ENCODE results near the gene NDFIP2.

The NDFIP2 gene

DNA sequence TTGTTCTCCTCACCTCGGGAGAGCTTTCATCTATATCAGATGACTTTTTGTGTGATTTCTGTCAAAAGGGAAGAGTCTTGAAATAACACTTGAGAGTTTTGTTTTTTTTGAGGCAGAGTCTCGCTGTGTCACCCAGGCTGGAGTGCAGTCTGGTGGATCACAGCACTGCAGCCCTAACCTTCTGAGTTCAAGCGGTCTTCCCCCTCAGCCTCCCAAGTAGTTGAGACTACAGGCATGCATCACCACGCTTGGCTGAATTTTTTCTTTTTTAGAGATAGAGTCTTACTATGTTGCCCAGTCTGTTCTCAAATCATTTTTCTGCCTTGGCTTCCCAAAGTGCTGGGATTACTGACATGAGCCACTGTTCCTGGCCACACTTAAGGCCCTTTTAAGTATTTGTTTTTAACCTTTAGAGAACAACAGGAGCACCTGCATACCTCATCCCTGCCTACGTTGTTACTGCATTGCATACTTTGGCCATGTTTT is 11.4 kb downstream of the NDFIP2 start:
- H3K4me3 ChIP-seq (ENCODE audit: low read depth, low read length), result no peak overlapping the region
- TF ChIP-seq, protein P1, sequence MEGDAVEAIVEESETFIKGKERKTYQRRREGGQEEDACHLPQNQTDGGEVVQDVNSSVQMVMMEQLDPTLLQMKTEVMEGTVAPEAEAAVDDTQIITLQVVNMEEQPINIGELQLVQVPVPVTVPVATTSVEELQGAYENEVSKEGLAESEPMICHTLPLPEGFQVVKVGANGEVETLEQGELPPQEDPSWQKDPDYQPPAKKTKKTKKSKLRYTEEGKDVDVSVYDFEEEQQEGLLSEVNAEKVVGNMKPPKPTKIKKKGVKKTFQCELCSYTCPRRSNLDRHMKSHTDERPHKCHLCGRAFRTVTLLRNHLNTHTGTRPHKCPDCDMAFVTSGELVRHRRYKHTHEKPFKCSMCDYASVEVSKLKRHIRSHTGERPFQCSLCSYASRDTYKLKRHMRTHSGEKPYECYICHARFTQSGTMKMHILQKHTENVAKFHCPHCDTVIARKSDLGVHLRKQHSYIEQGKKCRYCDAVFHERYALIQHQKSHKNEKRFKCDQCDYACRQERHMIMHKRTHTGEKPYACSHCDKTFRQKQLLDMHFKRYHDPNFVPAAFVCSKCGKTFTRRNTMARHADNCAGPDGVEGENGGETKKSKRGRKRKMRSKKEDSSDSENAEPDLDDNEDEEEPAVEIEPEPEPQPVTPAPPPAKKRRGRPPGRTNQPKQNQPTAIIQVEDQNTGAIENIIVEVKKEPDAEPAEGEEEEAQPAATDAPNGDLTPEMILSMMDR (IDR thresholded peaks at IDR 0.05; ENCODE audit: low read depth, low read length), result no peak

DNA sequence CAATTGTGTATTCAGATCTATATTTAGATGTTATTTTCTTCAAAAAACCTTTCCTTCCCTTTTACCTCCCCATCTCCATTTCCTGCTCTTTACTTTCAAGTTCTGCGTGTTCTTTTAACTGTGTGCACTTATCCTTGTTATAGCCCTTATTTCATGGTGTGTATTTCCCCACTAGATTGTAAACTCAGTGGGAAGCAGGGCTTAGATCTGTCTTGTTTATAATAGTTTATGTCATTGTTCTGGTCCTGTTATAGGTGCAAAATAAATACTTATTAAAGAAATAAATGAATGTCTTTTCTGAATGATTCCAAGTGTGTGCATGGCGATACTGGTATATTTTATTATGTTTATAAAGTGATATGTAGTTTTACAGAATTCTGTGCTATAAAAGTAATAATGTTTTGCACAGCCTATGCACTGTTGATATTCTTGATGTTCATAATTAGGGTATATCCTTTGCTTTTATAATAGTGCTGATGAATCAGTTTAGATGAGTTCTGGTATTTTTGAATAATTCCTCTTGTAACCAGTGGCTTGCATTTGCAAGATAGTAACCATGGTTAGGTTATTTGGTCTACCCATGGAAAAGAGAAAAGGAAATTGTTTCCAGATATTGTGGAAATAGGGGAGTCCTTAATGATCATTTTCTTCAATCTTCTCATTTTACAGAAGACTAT is 12.1 kb downstream of the NDFIP2 start:
- TF ChIP-seq, protein P1 (IDR thresholded peaks at IDR 0.05; ENCODE audit: low read depth, low read length), result no peak
- H3K4me3 ChIP-seq (ENCODE audit: low read depth, low read length), result no peak overlapping the region

DNA sequence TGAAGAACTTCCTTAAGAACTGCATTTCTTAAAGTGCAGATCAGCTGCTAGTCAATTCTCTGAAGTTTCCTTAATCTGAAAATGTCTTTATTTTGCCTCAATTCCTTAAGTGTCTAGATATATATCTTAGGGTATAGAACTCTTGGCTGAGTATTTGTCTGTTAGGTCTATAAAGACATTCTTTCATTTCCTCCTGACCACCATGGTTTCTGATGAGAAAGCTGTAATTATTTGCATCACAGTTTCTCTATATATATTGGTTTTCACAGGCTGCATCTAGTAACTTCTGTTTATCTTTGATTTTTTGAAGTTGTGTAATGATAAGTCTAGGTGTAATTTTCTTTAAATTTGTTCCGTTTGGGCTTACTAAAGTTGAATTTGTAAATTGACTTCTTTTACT is 15.2 kb downstream of the NDFIP2 start:
- TF ChIP-seq, protein P1 (IDR thresholded peaks at IDR 0.05; ENCODE audit: low read depth, low read length), result no peak
- no peak overlapping the region for H3K4me3 ChIP-seq (ENCODE audit: low read depth, low read length)

DNA sequence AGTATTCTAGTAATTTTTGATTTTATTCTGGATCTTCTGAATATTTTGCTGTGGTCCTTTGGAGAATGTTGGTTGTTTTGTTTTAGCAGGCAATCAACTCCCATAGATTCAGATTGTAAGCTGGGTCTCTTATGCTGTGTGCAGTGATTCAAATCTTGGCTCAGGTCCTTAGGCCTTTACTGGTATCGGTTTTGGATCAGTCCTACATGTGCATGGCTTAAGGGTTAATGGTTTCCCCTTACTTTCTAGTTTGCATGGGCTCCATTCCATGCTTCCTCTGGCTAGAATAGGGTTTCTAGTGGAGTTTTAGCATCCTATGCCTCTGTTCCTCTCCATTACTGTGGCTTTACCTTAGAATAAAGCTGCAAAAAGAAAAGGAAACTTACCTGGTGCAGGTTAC is 16.1 kb downstream of the NDFIP2 start:
- TF ChIP-seq, protein P1 (IDR thresholded peaks at IDR 0.05; ENCODE audit: low read depth, low read length), result no peak

DNA sequence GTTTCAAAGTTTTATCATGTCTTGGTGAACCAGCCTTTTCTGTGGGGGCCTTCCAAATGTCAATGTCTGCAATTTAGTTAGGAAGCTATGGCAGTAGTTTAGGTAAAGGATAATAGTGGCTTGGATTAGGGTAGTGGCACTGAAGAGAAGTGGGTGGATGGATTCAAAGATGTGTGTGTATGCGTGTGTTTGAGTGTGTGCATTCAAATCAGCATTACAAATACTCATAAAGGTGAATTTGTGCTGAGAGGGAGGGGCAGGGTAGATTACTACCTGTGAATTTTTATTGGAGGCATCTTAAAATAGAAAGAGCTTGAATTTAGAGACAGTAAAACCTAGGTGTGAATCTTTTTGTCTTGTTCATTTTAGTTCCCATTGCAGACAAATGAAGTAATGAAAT is 16.9 kb downstream of the NDFIP2 start:
- TF ChIP-seq, protein P1 (IDR thresholded peaks at IDR 0.05; ENCODE audit: low read depth, low read length), result no peak
- no peak overlapping the region for H3K4me3 ChIP-seq (ENCODE audit: low read depth, low read length)

More for the DNA sequence above, 16.1 kb downstream of the NDFIP2 start:
- no peak overlapping the region for H3K4me3 ChIP-seq (ENCODE audit: low read depth, low read length)

DNA sequence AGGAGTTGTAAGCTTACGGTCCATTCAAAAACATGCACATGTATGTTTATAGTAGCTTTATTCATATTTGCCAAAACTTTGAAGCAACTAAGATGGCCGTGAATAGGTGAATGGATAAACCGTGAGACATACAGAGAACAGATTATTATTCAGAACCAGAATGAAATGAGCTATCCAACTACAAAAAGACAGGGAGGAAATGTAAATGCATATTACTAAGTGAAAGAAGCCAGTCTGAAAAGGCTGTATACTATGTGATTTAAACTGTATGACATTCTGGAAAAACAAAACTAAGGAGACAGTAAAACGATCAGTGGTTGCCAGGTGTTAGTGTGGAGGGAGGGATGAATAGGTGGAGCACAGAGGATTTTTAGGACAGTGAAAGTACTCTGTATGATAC is 19.9 kb downstream of the NDFIP2 start:
- TF ChIP-seq, protein P1 (IDR thresholded peaks at IDR 0.05; ENCODE audit: low read depth, low read length), result no peak
- no peak overlapping the region for H3K4me3 ChIP-seq (ENCODE audit: low read depth, low read length)

DNA sequence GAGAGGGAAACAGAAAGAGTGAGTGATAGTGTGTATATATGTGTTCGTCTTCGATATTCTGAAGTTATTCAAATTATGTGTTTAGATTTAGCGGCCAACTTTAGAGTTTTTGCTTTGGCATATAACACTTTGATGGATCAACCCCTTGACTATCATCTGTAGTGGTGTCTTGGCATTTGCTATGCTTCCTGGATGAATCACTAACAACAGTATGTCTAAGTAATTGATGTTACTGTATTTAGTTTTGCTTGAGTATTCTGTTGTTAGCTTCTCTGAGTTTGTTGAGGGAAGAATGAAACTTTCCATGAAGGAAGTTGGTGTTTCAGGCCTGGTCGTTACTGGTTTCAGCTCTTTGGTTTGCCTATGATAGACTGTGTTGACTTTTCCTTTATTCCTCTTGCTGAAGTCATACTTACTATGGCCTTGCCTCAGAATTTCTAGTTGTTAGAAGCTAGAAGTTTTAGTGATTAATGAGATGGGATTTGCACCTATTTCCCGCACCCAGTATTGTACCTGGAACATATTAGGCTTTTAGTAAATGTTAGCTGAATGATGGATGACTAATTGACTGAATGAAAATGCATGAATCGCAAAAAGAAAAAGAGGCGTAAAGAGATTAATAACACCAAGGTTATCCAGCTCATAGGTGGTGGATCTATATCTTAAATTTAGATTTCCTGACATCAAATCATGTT is 20.7 kb downstream of the NDFIP2 start:
- TF ChIP-seq, protein P1 (IDR thresholded peaks at IDR 0.05; ENCODE audit: low read depth, low read length), result no peak
- H3K4me3 ChIP-seq (ENCODE audit: low read depth, low read length), result no peak overlapping the region
